Gastrocnemius medialis (tissue), 4 donors: ENCODE data around the gene URI1. TPM values are rescaled to one million over a fixed set of nuclear protein-coding genes. Genes with fewer than 3 reads are reported as not detected.

Experiments used
- ATAC-seq, 2 donors: fragments of 150-250 bp; one replicate each; pipeline ENCODE4 v1.9.1; 2016
- DNase-seq, 2 donors: peaks; one replicate each; pipeline ENCODE4 v3.0.0-alpha.2; 2019
- H3K27ac ChIP-seq, 4 donors: fragments of 200-600 bp; sonication (generic); 1 replicate in 1 of 4; 2 replicates in 3 of 4; pipeline ENCODE4 v1.5.1; 2016 to 2018; ENCODE audit warnings: mild to moderate bottlenecking in 2 of 4, moderate library complexity in 1 of 4
- H3K27me3 ChIP-seq, 3 donors: fragments of 200-600 bp; sonication (generic) in 2 of 3; 1 replicate in 1 of 3; 2 replicates in 2 of 3; pipeline versions ENCODE4 v1.5.1 to v1.6.0; 2016 to 2019; ENCODE audit warnings: mild to moderate bottlenecking in 1 of 3, moderate library complexity in 1 of 3
- H3K36me3 ChIP-seq, 2 donors: fragments of 200-600 bp; sonication (generic) in 1 of 2; one replicate each; pipeline ENCODE4 v1.5.1; 2017 to 2018
- H3K4me1 ChIP-seq, 2 donors: fragments of 200-600 bp; sonication (generic) in 1 of 2; one replicate each; pipeline ENCODE4 v1.5.1; 2016 to 2017; ENCODE audit warnings: mild to moderate bottlenecking in 2 of 2
- H3K4me3 ChIP-seq, 4 donors: fragments of 200-600 bp; sonication (generic) in 3 of 4; 1 replicate in 1 of 4; 2 replicates in 3 of 4; pipeline ENCODE4 v1.5.1; 2016 to 2019; ENCODE audit warnings: mild to moderate bottlenecking in 2 of 4
- H3K9me3 ChIP-seq, 3 donors: fragments of 200-600 bp; sonication (generic) in 2 of 3; 1 replicate in 1 of 3; 2 replicates in 2 of 3; pipeline ENCODE4 v1.5.1; 2016 to 2019
- POLR2A ChIP-seq, 2 donors: fragments of 450-650 bp; IDR thresholded peaks; one replicate each; pipeline ENCODE4 v1.6.1; 2017; ENCODE audit warnings: antibody characterized with exemption in 2 of 2, mild to moderate bottlenecking in 2 of 2, moderate library complexity in 2 of 2
- in situ Hi-C, 4 donors: fragments of 200-750 bp; cut with MboI; loops; one replicate each; pipeline versions ENCODE4 v1.15.0 to v1.8.0; 2017; ENCODE audit warnings: low sequenced_read_pairs in 4 of 4
- intact Hi-C: fragments of 100-400 bp; cut with DNase I; formaldehyde crosslinking; loops from one replicate; pipeline ENCODE4 v1.15.1; 2023; ENCODE audit warnings: low total_unique reads
- total RNA-seq, 4 donors: library from RNA; depleted of rRNA; stranded (reverse); fragments of >200 nt; gene quantifications; one replicate each; pipeline versions ENCODE4 v1.1.0 to v1.2.3, GENCODE V29; 2016
- TF ChIP-seq, protein P1 (sequence below), 5 experiments: fragments of 450-650 bp in 3 of 5; fragments of 200-600 bp in 2 of 5; sonication (generic) in 2 of 5; IDR thresholded peaks in 4 of 5; conservative IDR thresholded peaks in 1 of 5; 1 replicate in 4 of 5; 2 replicates in 1 of 5; pipeline ENCODE4 v1.5.1; 2016 to 2019; ENCODE audit warnings: antibody characterized with exemption in 5 of 5, mild to moderate bottlenecking in 3 of 5, moderate library complexity in 3 of 5

URI1 gene
- total RNA-seq, 4 donors from 2014 or later, result 37.4 to 84.1 (median 59.2) TPM

DNA sequence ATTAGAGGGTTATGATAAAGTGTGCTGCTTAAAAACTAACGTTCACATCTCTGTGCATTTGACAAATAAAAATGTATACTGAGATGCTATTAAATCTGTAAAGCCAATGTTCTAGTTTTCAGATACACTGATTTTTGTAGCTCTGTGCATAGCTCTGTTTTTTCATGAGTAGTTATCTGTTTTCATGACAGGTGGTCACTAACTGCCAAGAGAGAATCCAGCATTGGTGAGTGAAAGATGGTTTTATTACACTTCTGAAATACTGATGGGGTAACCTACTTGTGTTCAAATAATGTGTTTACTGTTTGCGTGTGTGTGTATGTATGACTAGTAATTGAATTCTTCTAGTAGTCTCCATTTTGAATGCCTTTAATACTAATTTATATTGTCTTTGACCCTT lies 29.0 kb downstream of the URI1 start:
- no peaks in the 10 kb centered on the region for H3K27me3 ChIP-seq
- intact Hi-C loops (no loop called here), in situ Hi-C loops (no loop called here)
- no peaks in the 10 kb centered on the region for H3K9me3 ChIP-seq
- no peak for TF ChIP-seq POLR2A (IDR thresholded peaks at IDR 0.05)
- no peak for ATAC-seq
- H3K27ac ChIP-seq, result no peak overlapping the region
- no peak for DNase-seq
- H3K36me3 ChIP-seq, result no peaks in the 10 kb centered on the region
- H3K4me3 ChIP-seq, result no peak overlapping the region
- peaks cover 34 to 66% of the 10 kb centered on the region in 2 donors for H3K4me1 ChIP-seq

GRCh38 chr19:29971648-29972047 lies 29.6 kb downstream of the URI1 start:
- Histone ChIP-seq H3K27ac (no peak overlapping the region), H3K27me3 (no peaks in the 10 kb centered on the region), H3K4me1 (peaks cover 27 to 59% of the 10 kb centered on the region in 2 donors), H3K4me3 (no peak overlapping the region), H3K9me3 (no peaks in the 10 kb centered on the region), H3K36me3 (no peaks in the 10 kb centered on the region)
- in situ Hi-C loops, result no loop called here
- DNase-seq, result no peak
- ATAC-seq, result no peak
- intact Hi-C loops, result no loop called here
- TF ChIP-seq, protein P1, sequence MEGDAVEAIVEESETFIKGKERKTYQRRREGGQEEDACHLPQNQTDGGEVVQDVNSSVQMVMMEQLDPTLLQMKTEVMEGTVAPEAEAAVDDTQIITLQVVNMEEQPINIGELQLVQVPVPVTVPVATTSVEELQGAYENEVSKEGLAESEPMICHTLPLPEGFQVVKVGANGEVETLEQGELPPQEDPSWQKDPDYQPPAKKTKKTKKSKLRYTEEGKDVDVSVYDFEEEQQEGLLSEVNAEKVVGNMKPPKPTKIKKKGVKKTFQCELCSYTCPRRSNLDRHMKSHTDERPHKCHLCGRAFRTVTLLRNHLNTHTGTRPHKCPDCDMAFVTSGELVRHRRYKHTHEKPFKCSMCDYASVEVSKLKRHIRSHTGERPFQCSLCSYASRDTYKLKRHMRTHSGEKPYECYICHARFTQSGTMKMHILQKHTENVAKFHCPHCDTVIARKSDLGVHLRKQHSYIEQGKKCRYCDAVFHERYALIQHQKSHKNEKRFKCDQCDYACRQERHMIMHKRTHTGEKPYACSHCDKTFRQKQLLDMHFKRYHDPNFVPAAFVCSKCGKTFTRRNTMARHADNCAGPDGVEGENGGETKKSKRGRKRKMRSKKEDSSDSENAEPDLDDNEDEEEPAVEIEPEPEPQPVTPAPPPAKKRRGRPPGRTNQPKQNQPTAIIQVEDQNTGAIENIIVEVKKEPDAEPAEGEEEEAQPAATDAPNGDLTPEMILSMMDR (IDR thresholded peaks at IDR 0.05 in 4 of 5, conservative IDR thresholded peaks at IDR 0.05 in 1 of 5), result no peak
- no peak for TF ChIP-seq POLR2A (IDR thresholded peaks at IDR 0.05)

DNA sequence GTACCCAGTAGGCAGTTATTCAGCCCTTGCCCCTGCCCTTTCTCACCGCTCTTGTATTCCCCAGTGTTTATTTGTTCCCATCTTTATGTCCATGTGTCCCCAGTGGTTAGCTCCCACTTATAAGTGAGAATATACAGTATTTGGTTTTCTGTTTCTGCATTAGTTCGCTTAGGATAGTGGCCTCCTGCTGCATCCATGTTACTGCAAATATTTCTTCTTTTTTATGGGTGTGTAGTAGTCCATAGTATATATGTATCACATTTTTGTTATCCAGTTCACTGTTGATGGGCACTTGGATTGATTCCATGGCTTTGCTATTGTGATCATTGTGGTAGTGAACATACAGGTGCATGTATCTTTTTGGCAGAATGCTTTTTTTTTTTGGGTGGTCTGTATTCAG lies 32.7 kb downstream of the URI1 start:
- in situ Hi-C loops (no loop called here), intact Hi-C loops (no loop called here)
- H3K27me3 ChIP-seq, result no peaks in the 10 kb centered on the region
- no peak overlapping the region for H3K4me3 ChIP-seq
- no peak overlapping the region for H3K27ac ChIP-seq
- peaks cover 22 to 35% of the 10 kb centered on the region in 2 donors for H3K4me1 ChIP-seq
- H3K9me3 ChIP-seq, result no peaks in the 10 kb centered on the region
- DNase-seq (no peak), ATAC-seq (no peak)
- no peaks in the 10 kb centered on the region for H3K36me3 ChIP-seq
- no peak for TF ChIP-seq POLR2A (IDR thresholded peaks at IDR 0.05)

DNA sequence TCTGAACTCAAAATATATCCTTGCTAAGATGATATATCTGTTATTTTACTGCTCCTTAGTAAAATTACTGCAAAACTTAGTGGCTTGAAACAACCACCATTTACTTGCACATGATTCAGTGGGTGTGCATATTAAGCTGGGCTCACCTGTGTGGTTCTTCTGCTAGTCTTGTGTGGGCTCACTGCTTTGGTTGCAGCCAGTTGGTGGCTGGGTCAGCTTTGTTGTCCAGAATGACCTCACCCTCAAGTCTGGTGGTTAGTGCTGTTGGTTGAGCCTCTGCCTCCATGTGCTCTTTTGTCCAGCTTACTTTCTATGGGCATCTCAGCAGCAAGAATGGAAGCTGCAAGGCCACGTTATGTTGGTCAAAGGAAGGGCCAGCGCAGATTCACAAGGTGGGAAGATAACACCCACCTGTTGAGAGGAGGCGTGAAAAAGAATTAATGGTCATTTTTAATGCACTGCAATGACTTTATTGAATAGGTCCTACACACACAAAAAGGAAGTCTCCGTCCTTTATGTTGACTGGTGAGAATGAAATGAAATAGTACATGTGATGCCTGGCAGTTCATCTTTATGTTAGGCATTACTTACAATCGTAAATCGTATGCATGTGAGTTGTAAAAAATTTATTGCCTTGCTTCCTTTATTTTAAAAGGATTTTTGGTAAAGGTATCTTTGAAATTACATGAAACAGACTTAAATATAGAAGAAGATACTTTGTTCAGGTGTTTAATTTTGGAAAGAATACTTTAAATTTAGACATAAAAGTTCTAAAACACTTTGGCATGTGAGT lies 34.3 kb downstream of the URI1 start:
- TF ChIP-seq, protein P1 (IDR thresholded peaks at IDR 0.05 in 4 of 5, conservative IDR thresholded peaks at IDR 0.05 in 1 of 5), result no peak
- DNase-seq (no peak), ATAC-seq (no peak)
- H3K27ac ChIP-seq, result no peak overlapping the region
- H3K9me3 ChIP-seq, result no peaks in the 10 kb centered on the region
- no peak overlapping the region for H3K4me3 ChIP-seq
- no peaks in the 10 kb centered on the region for H3K36me3 ChIP-seq
- H3K27me3 ChIP-seq, result no peaks in the 10 kb centered on the region
- intact Hi-C loops (no loop called here), in situ Hi-C loops (no loop called here)
- H3K4me1 ChIP-seq, result peaks cover 14 to 23% of the 10 kb centered on the region in 2 donors

- H3K36me3 ChIP-seq, result no peaks in the 10 kb centered on the region
- no peak overlapping the region for H3K27ac ChIP-seq
- in situ Hi-C loops (no loop called here), intact Hi-C loops (no loop called here)
- peaks cover 20 to 23% of the 10 kb centered on the region in 2 donors for H3K4me1 ChIP-seq
- no peaks in the 10 kb centered on the region for H3K9me3 ChIP-seq
- ATAC-seq, result no peak
- DNase-seq, result no peak
- no peak overlapping the region for H3K4me3 ChIP-seq
- no peak for TF ChIP-seq POLR2A (IDR thresholded peaks at IDR 0.05)
- TF ChIP-seq, protein P1 (IDR thresholded peaks at IDR 0.05 in 4 of 5, conservative IDR thresholded peaks at IDR 0.05 in 1 of 5), result no peak
- no peaks in the 10 kb centered on the region for H3K27me3 ChIP-seq
These were observed 36.0 kb downstream of the URI1 start for GRCh38 chr19:29978080-29978479.
